GM12878 (cell line): Measurements from ENCODE around the gene LRCH3. TPM values are rescaled to one million over a fixed set of nuclear protein-coding genes. Genes with fewer than 3 reads are reported as not detected.

Source experiments
- EGR1 ChIP-seq, 2 experiments: IDR thresholded peaks; 1 replicate in 1 of 2; 2 replicates in 1 of 2; pipeline ENCODE4 v1.6.1; 2011 to 2012; ENCODE audit warnings: low read depth in 2 of 2, low read length in 2 of 2, borderline replicate concordance in 1 of 2, mild to moderate bottlenecking in 1 of 2, moderate library complexity in 1 of 2
- FOXM1 ChIP-seq: IDR thresholded peaks from 2 replicates; pipeline ENCODE4 v1.6.1; 2012; ENCODE audit warnings: low read depth, mild to moderate bottlenecking, inconsistent platforms, low read length, moderate library complexity
- MYB ChIP-seq: fragments of 150-350 bp; IDR thresholded peaks from 2 replicates; pipeline ENCODE4 v1.6.1; 2014; ENCODE audit warnings: mild to moderate bottlenecking, low read depth, low read length, borderline replicate concordance
- NFYB ChIP-seq: IDR thresholded peaks from 2 replicates; pipeline ENCODE4 v1.6.1; 2011; ENCODE audit warnings: low read depth, mild to moderate bottlenecking, low read length, improper control_type of control experiment, moderate library complexity; ENCODE audit not compliant: insufficient read depth
- RUNX3 ChIP-seq: IDR thresholded peaks from 2 replicates; pipeline ENCODE4 v1.6.1; 2012; ENCODE audit warnings: low read length, inconsistent platforms
- TAF1 ChIP-seq: IDR thresholded peaks from 2 replicates; pipeline ENCODE4 v1.6.1; 2011; ENCODE audit warnings: mild to moderate bottlenecking, low read depth, low read length, borderline replicate concordance
- TCF3 ChIP-seq: IDR thresholded peaks from 2 replicates; pipeline ENCODE4 v1.6.1; 2012; ENCODE audit warnings: low read depth, mild to moderate bottlenecking, low read length, borderline replicate concordance; ENCODE audit not compliant: insufficient read depth
- ZNF274 ChIP-seq: IDR thresholded peaks from one replicate; pipeline ENCODE4 v1.8.0; 2011; ENCODE audit not compliant: insufficient read length, insufficient read depth
- polyA plus RNA-seq, 11 experiments: library from polyadenylated mRNA; depleted of rRNA in 4 of 11; unstranded in 6 of 11; stranded (reverse) in 5 of 11; fragments of >200 nt; fragmentation: Nextera tagmentation in 4 of 11; fragmentation: Illumina TruSeq in 1 of 11; extraction: Ambion mirVana in 4 of 11; extraction: Trizol in 1 of 11; gene quantifications; 1 replicate in 1 of 11; 2 replicates in 10 of 11; pipeline versions ENCODE4 v1.2.1 to v1.2.3, GENCODE V29; 2011 to 2016; ENCODE audit warnings: inconsistent platforms in 2 of 11, missing spikeins in 2 of 11, low read depth in 1 of 11
- total RNA-seq, 4 experiments: library from RNA; depleted of rRNA in 3 of 4; stranded (reverse); fragments of >200 nt in 3 of 4; fragmentation: Illumina TruSeq in 1 of 4; extraction: Trizol in 1 of 4; gene quantifications; 2 replicates each; pipeline versions ENCODE4 v1.2.1 to v1.2.3, GENCODE V29; 2013 to 2021
- TF ChIP-seq, protein P1 (sequence below): fragments of 450-650 bp; IDR thresholded peaks from 2 replicates; pipeline ENCODE4 v1.6.1; 2017; ENCODE audit warnings: mild to moderate bottlenecking, moderate library complexity
- TF ChIP-seq, protein P2 (sequence below): fragments of 450-650 bp; IDR thresholded peaks from 2 replicates; pipeline ENCODE4 v1.6.1; 2016; ENCODE audit warnings: mild to moderate bottlenecking, moderate library complexity, borderline replicate concordance
- TF ChIP-seq, protein P3 (sequence below): IDR thresholded peaks from 2 replicates; pipeline ENCODE4 v1.6.1; 2012; ENCODE audit warnings: low read depth, low read length, improper control_type of control experiment

Gene LRCH3
- total and polyA plus RNA-seq, 10 of the 15 experiments (the other 5 are each of a cell fraction or from before 2014, with no cell fraction given), result 3.9 to 136 (median 40.6) TPM

DNA sequence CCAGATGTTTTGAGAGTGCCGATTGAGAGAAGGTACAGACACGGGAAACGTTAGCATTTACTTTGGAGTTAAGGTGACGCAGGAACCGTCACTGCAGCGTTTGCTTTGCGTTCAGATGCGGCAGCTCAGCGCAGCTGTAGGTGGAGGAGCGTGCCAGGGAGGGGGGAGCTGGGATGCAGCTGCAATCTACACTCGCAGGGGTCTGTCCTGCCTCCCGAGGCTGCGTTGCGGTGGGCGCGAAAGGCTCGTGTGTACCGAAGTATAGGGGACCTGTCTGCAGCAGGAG is 41.8 kb upstream of the LRCH3 start (continued):
- TF ChIP-seq, protein P1, sequence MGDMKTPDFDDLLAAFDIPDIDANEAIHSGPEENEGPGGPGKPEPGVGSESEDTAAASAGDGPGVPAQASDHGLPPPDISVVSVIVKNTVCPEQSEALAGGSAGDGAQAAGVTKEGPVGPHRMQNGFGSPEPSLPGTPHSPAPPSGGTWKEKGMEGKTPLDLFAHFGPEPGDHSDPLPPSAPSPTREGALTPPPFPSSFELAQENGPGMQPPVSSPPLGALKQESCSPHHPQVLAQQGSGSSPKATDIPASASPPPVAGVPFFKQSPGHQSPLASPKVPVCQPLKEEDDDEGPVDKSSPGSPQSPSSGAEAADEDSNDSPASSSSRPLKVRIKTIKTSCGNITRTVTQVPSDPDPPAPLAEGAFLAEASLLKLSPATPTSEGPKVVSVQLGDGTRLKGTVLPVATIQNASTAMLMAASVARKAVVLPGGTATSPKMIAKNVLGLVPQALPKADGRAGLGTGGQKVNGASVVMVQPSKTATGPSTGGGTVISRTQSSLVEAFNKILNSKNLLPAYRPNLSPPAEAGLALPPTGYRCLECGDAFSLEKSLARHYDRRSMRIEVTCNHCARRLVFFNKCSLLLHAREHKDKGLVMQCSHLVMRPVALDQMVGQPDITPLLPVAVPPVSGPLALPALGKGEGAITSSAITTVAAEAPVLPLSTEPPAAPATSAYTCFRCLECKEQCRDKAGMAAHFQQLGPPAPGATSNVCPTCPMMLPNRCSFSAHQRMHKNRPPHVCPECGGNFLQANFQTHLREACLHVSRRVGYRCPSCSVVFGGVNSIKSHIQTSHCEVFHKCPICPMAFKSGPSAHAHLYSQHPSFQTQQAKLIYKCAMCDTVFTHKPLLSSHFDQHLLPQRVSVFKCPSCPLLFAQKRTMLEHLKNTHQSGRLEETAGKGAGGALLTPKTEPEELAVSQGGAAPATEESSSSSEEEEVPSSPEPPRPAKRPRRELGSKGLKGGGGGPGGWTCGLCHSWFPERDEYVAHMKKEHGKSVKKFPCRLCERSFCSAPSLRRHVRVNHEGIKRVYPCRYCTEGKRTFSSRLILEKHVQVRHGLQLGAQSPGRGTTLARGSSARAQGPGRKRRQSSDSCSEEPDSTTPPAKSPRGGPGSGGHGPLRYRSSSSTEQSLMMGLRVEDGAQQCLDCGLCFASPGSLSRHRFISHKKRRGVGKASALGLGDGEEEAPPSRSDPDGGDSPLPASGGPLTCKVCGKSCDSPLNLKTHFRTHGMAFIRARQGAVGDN, result no peak
- no peak for TF ChIP-seq NFYB
- no peak for TF ChIP-seq TAF1
- no peak for TF ChIP-seq FOXM1
- no peak for TF ChIP-seq EGR1 (IDR thresholded peaks at IDR 0.05; ENCODE audit: borderline replicate concordance in 1 of 2, low read depth in 2 of 2, low read length in 2 of 2)
- TF ChIP-seq, protein P2, sequence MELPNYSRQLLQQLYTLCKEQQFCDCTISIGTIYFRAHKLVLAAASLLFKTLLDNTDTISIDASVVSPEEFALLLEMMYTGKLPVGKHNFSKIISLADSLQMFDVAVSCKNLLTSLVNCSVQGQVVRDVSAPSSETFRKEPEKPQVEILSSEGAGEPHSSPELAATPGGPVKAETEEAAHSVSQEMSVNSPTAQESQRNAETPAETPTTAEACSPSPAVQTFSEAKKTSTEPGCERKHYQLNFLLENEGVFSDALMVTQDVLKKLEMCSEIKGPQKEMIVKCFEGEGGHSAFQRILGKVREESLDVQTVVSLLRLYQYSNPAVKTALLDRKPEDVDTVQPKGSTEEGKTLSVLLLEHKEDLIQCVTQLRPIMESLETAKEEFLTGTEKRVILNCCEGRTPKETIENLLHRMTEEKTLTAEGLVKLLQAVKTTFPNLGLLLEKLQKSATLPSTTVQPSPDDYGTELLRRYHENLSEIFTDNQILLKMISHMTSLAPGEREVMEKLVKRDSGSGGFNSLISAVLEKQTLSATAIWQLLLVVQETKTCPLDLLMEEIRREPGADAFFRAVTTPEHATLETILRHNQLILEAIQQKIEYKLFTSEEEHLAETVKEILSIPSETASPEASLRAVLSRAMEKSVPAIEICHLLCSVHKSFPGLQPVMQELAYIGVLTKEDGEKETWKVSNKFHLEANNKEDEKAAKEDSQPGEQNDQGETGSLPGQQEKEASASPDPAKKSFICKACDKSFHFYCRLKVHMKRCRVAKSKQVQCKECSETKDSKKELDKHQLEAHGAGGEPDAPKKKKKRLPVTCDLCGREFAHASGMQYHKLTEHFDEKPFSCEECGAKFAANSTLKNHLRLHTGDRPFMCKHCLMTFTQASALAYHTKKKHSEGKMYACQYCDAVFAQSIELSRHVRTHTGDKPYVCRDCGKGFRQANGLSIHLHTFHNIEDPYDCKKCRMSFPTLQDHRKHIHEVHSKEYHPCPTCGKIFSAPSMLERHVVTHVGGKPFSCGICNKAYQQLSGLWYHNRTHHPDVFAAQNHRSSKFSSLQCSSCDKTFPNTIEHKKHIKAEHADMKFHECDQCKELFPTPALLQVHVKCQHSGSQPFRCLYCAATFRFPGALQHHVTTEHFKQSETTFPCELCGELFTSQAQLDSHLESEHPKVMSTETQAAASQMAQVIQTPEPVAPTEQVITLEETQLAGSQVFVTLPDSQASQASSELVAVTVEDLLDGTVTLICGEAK, result no peak
- TF ChIP-seq, protein P3, sequence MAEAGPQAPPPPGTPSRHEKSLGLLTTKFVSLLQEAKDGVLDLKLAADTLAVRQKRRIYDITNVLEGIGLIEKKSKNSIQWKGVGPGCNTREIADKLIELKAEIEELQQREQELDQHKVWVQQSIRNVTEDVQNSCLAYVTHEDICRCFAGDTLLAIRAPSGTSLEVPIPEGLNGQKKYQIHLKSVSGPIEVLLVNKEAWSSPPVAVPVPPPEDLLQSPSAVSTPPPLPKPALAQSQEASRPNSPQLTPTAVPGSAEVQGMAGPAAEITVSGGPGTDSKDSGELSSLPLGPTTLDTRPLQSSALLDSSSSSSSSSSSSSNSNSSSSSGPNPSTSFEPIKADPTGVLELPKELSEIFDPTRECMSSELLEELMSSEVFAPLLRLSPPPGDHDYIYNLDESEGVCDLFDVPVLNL, result no peak
- TF ChIP-seq MYB, result no peak
- no peak for TF ChIP-seq ZNF274
- peak; percentile 25; the same call in 1 of the 2 replicates for TF ChIP-seq RUNX3
- TF ChIP-seq TCF3, result 0 out of 2 replicates have a peak, but pooled peaks have one; percentile 26
